ENCODE results near the gene PDE9A. TPM values are rescaled to one million over a fixed set of nuclear protein-coding genes. Genes with fewer than 3 reads are reported as not detected.

Gene PDE9A
- total RNA-seq, 1 donor from 2014 or later, result 1.6 TPM

DNA sequence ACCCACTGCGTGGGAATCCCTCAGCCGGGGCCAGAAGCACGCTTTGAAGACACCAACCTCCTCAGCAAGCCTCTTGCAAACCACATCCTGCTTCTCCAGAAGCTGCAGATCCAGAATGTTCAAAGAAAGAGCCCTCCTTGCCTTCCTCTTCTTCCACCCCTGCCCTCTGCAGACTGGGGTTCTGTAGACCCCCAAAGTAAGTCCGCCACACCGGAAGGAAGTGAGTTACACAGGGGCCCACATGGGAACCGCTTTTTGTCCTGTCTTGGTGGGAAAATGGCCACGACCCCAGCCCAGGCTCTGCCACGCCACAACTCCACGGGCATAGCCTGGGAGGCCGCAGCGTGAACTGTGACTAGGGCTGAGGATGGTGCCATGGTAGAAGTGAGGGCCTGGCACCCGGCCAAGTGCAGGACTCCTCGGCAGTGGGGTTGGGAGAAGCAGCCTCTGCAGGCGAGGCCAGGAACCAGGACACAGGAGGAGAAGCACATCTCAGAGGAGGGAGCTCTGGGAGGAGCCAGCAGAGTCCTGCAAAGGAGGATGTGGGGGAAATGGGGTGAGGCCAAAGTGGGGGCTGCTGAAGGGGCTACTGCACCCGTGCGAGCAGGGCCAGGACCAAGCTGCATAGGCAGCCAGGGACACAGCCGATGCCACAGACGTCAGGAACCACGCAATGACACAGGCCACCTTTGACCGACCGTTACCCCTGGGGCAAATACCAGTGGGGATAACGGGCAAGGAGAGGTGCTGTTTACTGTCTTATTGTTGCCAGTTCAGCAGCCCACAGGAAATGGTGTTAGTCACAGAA is 30.9 kb downstream of the PDE9A start:
- Histone ChIP-seq H3K9ac (ENCODE audit: low read depth in 1 of 3, low read length in 3 of 3) (no peak overlapping the region), H3K27ac (ENCODE audit: low read depth, low read length) (no peak overlapping the region), H3K27me3 (ENCODE audit: control insufficient read depth in 3 of 3, insufficient read depth in 3 of 3, low read length in 3 of 3) (peaks cover 22 to 49% (median 29%) of the 10 kb centered on the region in 3 donors), H3K36me3 (ENCODE audit: control insufficient read depth in 3 of 3, insufficient read depth in 3 of 3, low read length in 3 of 3) (peaks cover 0 to 3% (median 2%) of the 10 kb centered on the region in 3 donors), H3K4me3 (ENCODE audit: low read length in 3 of 3) (peak overlapping the region in 1 of 3 donors; percentile 22), H3K9me3 (ENCODE audit: control insufficient read depth in 3 of 3, low read length in 3 of 3) (no peaks in the 10 kb centered on the region), H3K4me1 (ENCODE audit: control insufficient read depth in 3 of 3, insufficient read depth in 3 of 3, low read length in 3 of 3) (peaks cover 2 to 9% (median 4%) of the 10 kb centered on the region in 3 donors)

DNA sequence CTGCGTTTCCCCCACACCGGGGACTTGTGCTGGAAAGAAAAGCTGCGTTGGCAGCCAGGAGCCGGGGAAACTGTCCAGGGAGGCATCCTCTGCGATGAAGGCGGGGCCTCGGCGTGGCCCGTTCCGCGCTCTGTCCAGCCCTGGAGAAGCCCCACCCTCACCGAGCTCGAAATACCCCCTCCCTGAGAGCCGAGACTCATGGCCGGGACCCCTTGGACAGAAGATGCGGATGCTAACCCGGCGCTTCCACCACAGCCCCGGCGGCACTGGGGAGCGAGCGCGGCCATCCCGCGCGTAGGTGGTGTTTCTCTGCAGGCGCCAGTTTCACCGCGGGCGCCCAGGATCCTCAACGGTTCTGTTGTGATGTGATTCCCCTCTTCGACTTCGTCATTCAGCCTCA is 31.6 kb downstream of the PDE9A start:
- Histone ChIP-seq H3K9me3 (ENCODE audit: control insufficient read depth in 3 of 3, low read length in 3 of 3) (no peaks in the 10 kb centered on the region), H3K27me3 (ENCODE audit: control insufficient read depth in 3 of 3, insufficient read depth in 3 of 3, low read length in 3 of 3) (peaks cover 16 to 42% (median 26%) of the 10 kb centered on the region in 3 donors), H3K36me3 (ENCODE audit: control insufficient read depth in 3 of 3, insufficient read depth in 3 of 3, low read length in 3 of 3) (peaks cover 0 to 3% (median 2%) of the 10 kb centered on the region in 3 donors), H3K4me3 (ENCODE audit: low read length in 3 of 3) (no peak overlapping the region), H3K4me1 (ENCODE audit: control insufficient read depth in 3 of 3, insufficient read depth in 3 of 3, low read length in 3 of 3) (peaks cover 2 to 9% (median 4%) of the 10 kb centered on the region in 3 donors), H3K9ac (ENCODE audit: low read depth in 1 of 3, low read length in 3 of 3) (no peak overlapping the region), H3K27ac (ENCODE audit: low read depth, low read length) (no peak overlapping the region)

DNA sequence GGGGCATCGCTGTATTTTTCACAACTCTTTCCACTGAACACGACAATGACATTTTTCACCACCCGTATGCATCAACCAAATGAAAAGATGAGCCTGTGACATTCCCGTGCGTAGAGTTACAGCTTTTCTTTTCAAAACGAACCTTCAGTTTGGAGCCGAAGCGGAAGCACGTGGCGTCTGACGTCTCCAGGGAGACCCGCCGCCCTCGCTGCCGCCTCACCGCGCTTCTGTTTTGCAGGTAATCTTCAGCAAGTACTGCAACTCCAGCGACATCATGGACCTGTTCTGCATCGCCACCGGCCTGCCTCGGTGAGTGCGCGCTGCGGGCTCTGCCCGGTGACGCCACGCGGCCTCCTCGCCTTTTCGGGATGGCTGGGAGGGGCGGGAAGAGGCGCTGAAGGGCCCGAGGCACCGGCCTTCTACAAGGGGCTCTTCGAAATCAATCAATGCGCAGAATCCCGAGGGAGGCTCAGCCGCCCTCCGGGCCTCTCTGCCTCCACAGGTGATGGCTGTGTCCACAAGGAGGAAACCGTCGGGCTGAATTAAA is 32.6 kb downstream of the PDE9A start:
- no peak overlapping the region for H3K27ac ChIP-seq (ENCODE audit: low read depth, low read length)
- H3K27me3 ChIP-seq (ENCODE audit: control insufficient read depth in 3 of 3, insufficient read depth in 3 of 3, low read length in 3 of 3), result peaks cover 9 to 38% (median 19%) of the 10 kb centered on the region in 3 donors
- H3K4me3 ChIP-seq (ENCODE audit: low read length in 3 of 3), result no peak overlapping the region
- peaks cover 0 to 3% (median 2%) of the 10 kb centered on the region in 3 donors for H3K36me3 ChIP-seq (ENCODE audit: control insufficient read depth in 3 of 3, insufficient read depth in 3 of 3, low read length in 3 of 3)
- H3K9me3 ChIP-seq (ENCODE audit: control insufficient read depth in 3 of 3, low read length in 3 of 3), result no peaks in the 10 kb centered on the region
- H3K4me1 ChIP-seq (ENCODE audit: control insufficient read depth in 3 of 3, insufficient read depth in 3 of 3, low read length in 3 of 3), result peaks cover 2 to 9% (median 4%) of the 10 kb centered on the region in 3 donors
- no peak overlapping the region for H3K9ac ChIP-seq (ENCODE audit: low read depth in 1 of 3, low read length in 3 of 3)

DNA sequence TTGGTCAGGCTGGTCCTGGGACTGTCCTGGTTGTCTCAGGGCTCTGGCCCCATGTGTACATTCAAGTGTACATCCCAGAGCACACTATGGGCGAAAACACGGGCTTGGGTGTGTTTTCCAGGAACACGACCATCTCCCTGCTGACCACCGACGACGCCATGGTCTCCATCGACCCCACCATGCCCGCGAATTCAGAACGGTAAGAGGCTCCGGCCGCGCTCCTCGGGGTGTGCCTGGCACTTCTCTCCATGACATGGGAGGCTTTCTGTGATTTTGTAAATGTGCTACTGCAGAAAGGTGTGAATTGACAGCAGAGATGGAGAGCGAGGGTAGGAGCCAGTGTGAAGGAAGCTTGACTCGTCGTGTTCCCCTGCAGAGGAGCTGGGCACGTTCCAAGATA is 34.4 kb downstream of the PDE9A start:
- Histone ChIP-seq H3K4me1 (ENCODE audit: control insufficient read depth in 3 of 3, insufficient read depth in 3 of 3, low read length in 3 of 3) (peaks cover 2 to 9% (median 4%) of the 10 kb centered on the region in 3 donors), H3K36me3 (ENCODE audit: control insufficient read depth in 3 of 3, insufficient read depth in 3 of 3, low read length in 3 of 3) (peaks cover 0 to 4% (median 4%) of the 10 kb centered on the region in 3 donors), H3K4me3 (ENCODE audit: low read length in 3 of 3) (no peak overlapping the region)

DNA sequence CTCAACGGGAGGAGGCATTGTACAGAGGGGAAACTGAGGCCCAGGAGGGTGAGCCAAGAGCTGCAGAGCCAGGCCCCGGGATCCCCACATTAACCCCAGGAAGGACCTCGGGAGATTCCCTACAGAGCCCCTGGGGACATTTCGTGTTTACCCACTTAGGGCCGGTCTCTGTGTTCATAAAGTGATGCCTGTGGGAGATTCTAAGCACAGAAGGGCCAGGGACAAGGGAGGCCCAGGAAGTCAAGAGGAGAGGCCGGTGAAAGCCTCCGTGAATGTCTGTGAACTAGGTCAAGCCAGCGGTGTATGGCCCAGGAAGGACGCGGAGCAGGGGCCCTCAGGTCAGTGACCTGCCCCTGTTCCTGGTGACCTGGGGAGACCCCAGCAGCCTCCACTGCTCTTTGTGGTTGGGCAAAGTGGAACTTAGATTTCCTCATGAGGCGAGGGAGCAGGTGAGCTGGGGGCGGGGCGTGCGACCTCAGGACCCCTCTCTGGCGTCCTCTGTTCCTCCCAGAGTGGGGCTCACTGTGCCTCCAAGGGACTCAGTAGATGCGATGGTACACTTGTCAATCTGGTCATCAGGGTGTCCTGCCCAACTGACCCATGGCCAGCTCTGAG is 34.9 kb downstream of the PDE9A start:
- Histone ChIP-seq H3K4me3 (ENCODE audit: low read length in 3 of 3) (no peak overlapping the region), H3K9ac (ENCODE audit: low read depth in 1 of 3, low read length in 3 of 3) (no peak overlapping the region), H3K36me3 (ENCODE audit: control insufficient read depth in 3 of 3, insufficient read depth in 3 of 3, low read length in 3 of 3) (peaks cover 0 to 4% (median 4%) of the 10 kb centered on the region in 3 donors), H3K27ac (ENCODE audit: low read depth, low read length) (no peak overlapping the region), H3K4me1 (ENCODE audit: control insufficient read depth in 3 of 3, insufficient read depth in 3 of 3, low read length in 3 of 3) (peaks cover 2 to 9% (median 4%) of the 10 kb centered on the region in 3 donors), H3K27me3 (ENCODE audit: control insufficient read depth in 3 of 3, insufficient read depth in 3 of 3, low read length in 3 of 3) (peaks cover 9 to 27% (median 21%) of the 10 kb centered on the region in 3 donors), H3K9me3 (ENCODE audit: control insufficient read depth in 3 of 3, low read length in 3 of 3) (no peaks in the 10 kb centered on the region)

More for the DNA sequence above, 34.4 kb downstream of the PDE9A start:
- peaks cover 9 to 33% (median 21%) of the 10 kb centered on the region in 3 donors for H3K27me3 ChIP-seq (ENCODE audit: control insufficient read depth in 3 of 3, insufficient read depth in 3 of 3, low read length in 3 of 3)
- H3K9ac ChIP-seq (ENCODE audit: low read depth in 1 of 3, low read length in 3 of 3), result no peak overlapping the region
- H3K9me3 ChIP-seq (ENCODE audit: control insufficient read depth in 3 of 3, low read length in 3 of 3), result no peaks in the 10 kb centered on the region
- no peak overlapping the region for H3K27ac ChIP-seq (ENCODE audit: low read depth, low read length)

DNA sequence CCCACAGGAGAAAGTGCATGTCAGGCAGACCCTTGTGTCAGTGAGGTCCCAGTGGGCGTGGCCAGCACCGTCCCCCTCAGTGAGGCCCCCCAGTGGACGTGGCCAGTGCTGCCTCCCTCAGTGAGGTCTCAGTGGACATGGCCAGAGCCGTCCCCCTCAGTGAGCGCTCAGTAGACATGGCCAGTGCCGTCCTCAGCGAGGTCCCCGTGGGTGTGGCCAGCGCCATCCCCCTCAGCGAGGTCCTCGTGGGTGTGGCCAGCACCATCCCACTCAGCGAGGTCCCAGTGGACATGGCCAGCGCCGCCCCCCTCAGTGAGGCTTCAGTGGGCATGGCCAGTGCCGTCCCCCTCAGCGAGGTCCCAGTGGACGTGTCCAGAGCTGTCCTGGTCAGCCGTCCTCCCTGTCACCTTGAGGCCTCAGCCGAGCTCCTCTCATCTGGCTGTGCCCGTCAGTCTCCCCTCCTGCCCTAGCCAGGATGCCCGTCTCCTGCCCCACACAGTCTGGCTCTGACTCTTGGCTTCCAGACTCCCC is 35.5 kb downstream of the PDE9A start:
- peaks cover 2 to 9% (median 4%) of the 10 kb centered on the region in 3 donors for H3K4me1 ChIP-seq (ENCODE audit: control insufficient read depth in 3 of 3, insufficient read depth in 3 of 3, low read length in 3 of 3)
- H3K9me3 ChIP-seq (ENCODE audit: control insufficient read depth in 3 of 3, low read length in 3 of 3), result no peaks in the 10 kb centered on the region
- no peak overlapping the region for H3K27ac ChIP-seq (ENCODE audit: low read depth, low read length)
- no peak overlapping the region for H3K9ac ChIP-seq (ENCODE audit: low read depth in 1 of 3, low read length in 3 of 3)
- peaks cover 0 to 4% (median 4%) of the 10 kb centered on the region in 3 donors for H3K36me3 ChIP-seq (ENCODE audit: control insufficient read depth in 3 of 3, insufficient read depth in 3 of 3, low read length in 3 of 3)
- H3K4me3 ChIP-seq (ENCODE audit: low read length in 3 of 3), result no peak overlapping the region
- peaks cover 6 to 22% (median 16%) of the 10 kb centered on the region in 3 donors for H3K27me3 ChIP-seq (ENCODE audit: control insufficient read depth in 3 of 3, insufficient read depth in 3 of 3, low read length in 3 of 3)

DNA sequence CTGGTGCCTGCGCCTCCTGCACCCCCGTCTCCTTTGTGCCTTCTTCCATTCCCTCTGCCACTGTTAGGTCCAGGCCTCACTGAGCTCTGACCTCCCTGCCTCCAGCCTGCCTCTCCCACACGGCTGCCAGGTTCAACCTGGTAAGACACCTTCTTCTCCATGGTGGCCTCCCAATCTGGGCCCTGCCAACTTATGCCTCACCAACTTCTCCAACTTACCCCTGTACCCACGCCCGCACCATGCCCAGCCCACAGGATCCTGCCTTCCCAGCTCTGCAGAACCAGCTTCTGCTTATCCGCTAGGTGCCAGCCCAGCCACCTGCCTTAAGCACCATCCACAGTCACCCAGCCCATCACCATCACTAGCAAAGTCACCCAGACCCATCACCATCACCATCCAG is 37.2 kb downstream of the PDE9A start:
- no peak overlapping the region for H3K9ac ChIP-seq (ENCODE audit: low read depth in 1 of 3, low read length in 3 of 3)
- no peak overlapping the region for H3K4me3 ChIP-seq (ENCODE audit: low read length in 3 of 3)
- H3K4me1 ChIP-seq (ENCODE audit: control insufficient read depth in 3 of 3, insufficient read depth in 3 of 3, low read length in 3 of 3), result peaks cover 0 to 3% (median 0%) of the 10 kb centered on the region in 3 donors
- peaks cover 0 to 4% (median 4%) of the 10 kb centered on the region in 3 donors for H3K36me3 ChIP-seq (ENCODE audit: control insufficient read depth in 3 of 3, insufficient read depth in 3 of 3, low read length in 3 of 3)
- H3K27me3 ChIP-seq (ENCODE audit: control insufficient read depth in 3 of 3, insufficient read depth in 3 of 3, low read length in 3 of 3), result peaks cover 0 to 11% (median 9%) of the 10 kb centered on the region in 3 donors
- no peaks in the 10 kb centered on the region for H3K9me3 ChIP-seq (ENCODE audit: control insufficient read depth in 3 of 3, low read length in 3 of 3)
- no peak overlapping the region for H3K27ac ChIP-seq (ENCODE audit: low read depth, low read length)

DNA sequence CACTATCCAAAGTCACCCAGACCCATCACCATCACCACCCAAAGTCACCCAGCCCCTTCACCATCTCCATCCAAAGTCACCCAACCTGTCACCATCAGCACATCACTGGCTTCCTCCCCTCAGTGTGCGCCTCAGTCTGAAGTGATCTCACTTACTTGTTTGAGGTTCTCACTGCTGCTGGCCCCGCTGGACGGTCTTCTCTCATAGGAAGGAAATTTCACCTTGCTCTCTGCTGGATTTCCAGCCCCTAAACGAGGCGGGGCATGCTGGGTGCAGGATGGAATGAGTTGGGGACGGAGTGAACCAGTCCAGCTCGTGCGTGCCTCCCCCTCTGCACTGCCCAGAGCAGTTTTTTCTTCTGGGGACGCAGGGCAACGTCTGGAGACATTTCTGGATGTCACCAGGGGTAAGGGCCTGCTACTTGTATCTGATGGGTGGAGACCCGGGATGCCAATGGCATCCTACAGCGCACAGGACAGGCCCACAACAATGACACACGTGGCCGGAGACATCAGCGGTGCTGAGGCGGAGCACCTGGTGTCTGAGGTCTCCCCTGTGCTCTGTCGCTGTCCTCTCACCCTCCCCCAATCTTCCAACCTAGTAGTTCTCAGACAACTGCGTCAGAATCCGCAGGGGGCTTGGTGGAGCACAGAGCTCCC is 38.6 kb downstream of the PDE9A start:
- no peak overlapping the region for H3K9ac ChIP-seq (ENCODE audit: low read depth in 1 of 3, low read length in 3 of 3)
- peaks cover 3 to 11% (median 9%) of the 10 kb centered on the region in 3 donors for H3K27me3 ChIP-seq (ENCODE audit: control insufficient read depth in 3 of 3, insufficient read depth in 3 of 3, low read length in 3 of 3)
- no peak overlapping the region for H3K27ac ChIP-seq (ENCODE audit: low read depth, low read length)
- peaks cover 0 to 4% (median 4%) of the 10 kb centered on the region in 3 donors for H3K36me3 ChIP-seq (ENCODE audit: control insufficient read depth in 3 of 3, insufficient read depth in 3 of 3, low read length in 3 of 3)
- no peaks in the 10 kb centered on the region for H3K9me3 ChIP-seq (ENCODE audit: control insufficient read depth in 3 of 3, low read length in 3 of 3)
- H3K4me3 ChIP-seq (ENCODE audit: low read length in 3 of 3), result no peak overlapping the region
- peaks cover 0 to 3% (median 0%) of the 10 kb centered on the region in 3 donors for H3K4me1 ChIP-seq (ENCODE audit: control insufficient read depth in 3 of 3, insufficient read depth in 3 of 3, low read length in 3 of 3)

DNA sequence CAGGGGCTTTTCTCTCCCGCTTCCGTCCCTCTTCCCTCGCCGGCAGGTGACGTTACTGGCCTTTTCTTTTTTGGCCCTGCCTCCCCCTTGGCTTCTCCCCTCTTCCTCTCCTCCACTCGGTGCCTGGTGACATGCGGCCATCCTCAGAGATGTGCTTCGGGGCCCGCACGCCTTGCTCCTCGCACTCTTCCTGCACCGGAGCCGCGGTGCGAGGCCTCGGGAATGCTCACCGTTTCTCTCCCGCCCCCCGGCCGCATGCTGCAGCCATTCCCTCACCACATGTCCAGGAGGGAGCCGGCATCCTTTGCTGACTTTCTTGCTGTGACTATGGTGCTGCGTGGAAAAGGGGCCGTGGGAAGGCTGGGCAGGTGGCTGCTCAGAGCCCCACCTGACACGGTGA is 39.3 kb downstream of the PDE9A start:
- Histone ChIP-seq H3K4me3 (ENCODE audit: low read length in 3 of 3) (no peak overlapping the region), H3K36me3 (ENCODE audit: control insufficient read depth in 3 of 3, insufficient read depth in 3 of 3, low read length in 3 of 3) (peaks cover 0 to 4% (median 3%) of the 10 kb centered on the region in 3 donors), H3K27ac (ENCODE audit: low read depth, low read length) (no peak overlapping the region), H3K9ac (ENCODE audit: low read depth in 1 of 3, low read length in 3 of 3) (no peak overlapping the region), H3K9me3 (ENCODE audit: control insufficient read depth in 3 of 3, low read length in 3 of 3) (no peaks in the 10 kb centered on the region), H3K27me3 (ENCODE audit: control insufficient read depth in 3 of 3, insufficient read depth in 3 of 3, low read length in 3 of 3) (peaks cover 3 to 11% (median 9%) of the 10 kb centered on the region in 3 donors), H3K4me1 (ENCODE audit: control insufficient read depth in 3 of 3, insufficient read depth in 3 of 3, low read length in 3 of 3) (peaks cover 0 to 3% (median 0%) of the 10 kb centered on the region in 3 donors)
